Activated naive CD8-positive, alpha-beta T cell treated with anti-CD3 and anti-CD28 coated beads, Interleukin-2, amount 50 U/mL, for 24 hours (primary cell): ENCODE data around the gene NHERF1.

ENCODE experiments used
- ATAC-seq: fragments of 150-1000 bp; cut with Tn5 transposase; one replicate; pipeline ENCODE4 v1.10.0; 2021
- DNase-seq: peaks from one replicate; pipeline ENCODE4 v3.0.0; 2021
- H3K27ac Mint-ChIP-seq: one replicate; pipeline ENCODE4 v1.8.0; 2021; ENCODE audit warnings: mild to moderate bottlenecking, mixed read lengths
- H3K27me3 Mint-ChIP-seq: one replicate; pipeline ENCODE4 v1.8.0; 2021; ENCODE audit warnings: mixed read lengths
- H3K36me3 Mint-ChIP-seq: one replicate; pipeline ENCODE4 v1.8.0; 2021; ENCODE audit warnings: low read depth, mixed read lengths
- H3K4me1 Mint-ChIP-seq: one replicate; pipeline ENCODE4 v1.8.0; 2021; ENCODE audit warnings: mixed read lengths
- H3K4me3 Mint-ChIP-seq: one replicate; pipeline ENCODE4 v1.8.0; 2021; ENCODE audit warnings: mild to moderate bottlenecking, moderate library complexity, mixed read lengths
- H3K9me3 Mint-ChIP-seq: one replicate; pipeline ENCODE4 v1.8.0; 2021; ENCODE audit warnings: mixed read lengths

The NHERF1 gene

DNA sequence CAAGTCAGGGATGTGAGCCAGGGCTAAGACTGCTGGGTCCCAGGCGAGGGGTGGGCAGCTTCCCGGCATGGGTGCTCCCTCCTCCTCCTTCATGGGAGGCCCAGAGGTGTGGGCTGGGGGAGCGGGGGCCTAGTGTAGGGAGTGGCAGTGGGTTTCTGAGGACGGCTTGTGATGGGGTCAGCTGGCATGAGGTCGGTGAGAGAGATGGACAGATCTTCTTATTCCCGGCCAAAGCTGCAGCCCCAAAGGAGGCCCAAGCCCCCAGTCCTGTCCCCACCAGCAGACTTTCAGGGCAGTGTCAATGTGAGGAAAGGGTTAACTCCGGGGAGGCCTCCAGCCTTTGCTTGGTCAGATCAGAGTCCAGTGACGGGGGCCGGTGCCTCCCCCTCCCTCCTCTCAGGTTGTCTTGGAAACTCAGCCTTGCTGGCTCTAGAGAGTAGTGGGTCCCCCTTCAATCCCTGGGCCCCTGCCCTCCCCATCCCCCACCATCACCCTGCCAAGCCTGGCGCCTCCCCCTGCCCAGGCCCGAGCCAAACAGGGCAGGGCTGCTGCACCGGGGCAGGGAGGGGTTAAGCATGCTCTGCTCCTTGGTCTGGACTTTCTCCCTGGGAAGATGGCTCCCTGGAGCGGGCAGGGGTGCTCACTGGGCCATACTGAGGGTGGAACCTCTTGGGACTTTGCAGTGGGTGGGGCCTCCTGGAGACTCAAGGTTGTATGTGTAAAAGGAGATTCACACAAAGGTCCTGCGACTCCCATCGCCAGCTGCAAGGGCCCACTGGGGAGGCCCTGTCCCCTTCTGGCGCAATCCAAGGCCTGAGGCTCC, 15.3 kb downstream of the NHERF1 start:
- peaks cover 19% of the 10 kb centered on the region for H3K36me3 Mint-ChIP-seq
- ATAC-seq = no peak
- no peak overlapping the region for H3K4me3 Mint-ChIP-seq
- H3K27ac Mint-ChIP-seq = no peak overlapping the region
- no peaks in the 10 kb centered on the region for H3K9me3 Mint-ChIP-seq
- DNase-seq = no peak
- peaks cover 26% of the 10 kb centered on the region for H3K4me1 Mint-ChIP-seq
- H3K27me3 Mint-ChIP-seq = no peaks in the 10 kb centered on the region

DNA sequence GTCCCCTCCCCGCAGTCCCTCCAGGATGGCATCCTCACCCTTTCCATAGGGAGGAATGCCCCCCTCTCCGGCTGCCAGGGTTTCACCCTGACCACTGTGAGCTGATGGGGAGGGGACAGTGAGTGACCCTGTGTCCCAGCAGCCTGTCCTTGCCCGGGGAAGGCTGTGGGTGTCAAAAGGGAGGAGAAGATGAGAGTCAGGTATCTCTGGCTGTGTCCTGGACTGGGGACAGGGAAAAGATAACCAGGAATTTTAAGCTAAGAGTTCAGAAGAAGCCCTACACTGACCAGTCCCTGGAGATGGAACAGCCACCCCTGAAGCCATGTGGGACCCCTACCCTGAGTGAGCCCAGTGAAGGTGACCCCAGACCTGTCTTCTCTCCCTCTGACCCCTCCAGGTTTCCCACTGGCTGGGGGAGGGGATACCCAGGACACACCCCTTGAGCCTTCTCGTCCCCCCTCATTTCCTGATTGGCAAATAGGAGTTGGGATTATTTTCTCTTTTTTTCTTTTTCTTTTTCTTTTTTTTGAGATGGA, 16.4 kb downstream of the NHERF1 start:
- H3K4me1 Mint-ChIP-seq = peaks cover 16% of the 10 kb centered on the region
- H3K27me3 Mint-ChIP-seq = no peaks in the 10 kb centered on the region
- no peak for DNase-seq
- H3K27ac Mint-ChIP-seq = no peak overlapping the region
- no peak overlapping the region for H3K4me3 Mint-ChIP-seq
- ATAC-seq = no peak
- peaks cover 22% of the 10 kb centered on the region for H3K36me3 Mint-ChIP-seq
- no peaks in the 10 kb centered on the region for H3K9me3 Mint-ChIP-seq

DNA sequence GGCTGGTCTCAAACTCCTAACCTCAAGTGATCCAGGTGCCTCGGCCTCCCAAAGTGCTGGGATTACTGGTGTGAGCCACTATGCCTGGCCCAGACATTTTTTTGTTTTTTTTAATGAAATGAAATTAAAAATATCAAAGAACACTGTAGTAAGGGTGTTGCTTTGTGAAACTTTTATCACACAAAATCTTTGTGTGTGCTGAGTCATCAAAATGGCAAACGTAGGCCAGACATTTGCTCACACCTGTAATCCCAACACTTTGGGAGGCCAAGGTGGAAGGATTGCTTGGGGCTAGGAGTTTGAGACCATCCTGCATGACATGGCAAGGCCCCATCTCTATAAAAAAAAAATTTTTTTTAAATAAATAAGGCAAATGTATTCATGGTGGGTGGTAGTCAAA, 18.0 kb downstream of the NHERF1 start:
- no peak for DNase-seq
- H3K4me1 Mint-ChIP-seq = peaks cover 11% of the 10 kb centered on the region
- H3K9me3 Mint-ChIP-seq = no peaks in the 10 kb centered on the region
- ATAC-seq = no peak
- H3K36me3 Mint-ChIP-seq = peaks cover 30% of the 10 kb centered on the region
- H3K4me3 Mint-ChIP-seq = no peak overlapping the region
- no peak overlapping the region for H3K27ac Mint-ChIP-seq
- H3K27me3 Mint-ChIP-seq = no peaks in the 10 kb centered on the region

- Mint-ChIP-seq H3K27ac (no peak overlapping the region), H3K4me3 (no peak overlapping the region), H3K9me3 (no peaks in the 10 kb centered on the region), H3K27me3 (no peaks in the 10 kb centered on the region), H3K4me1 (peaks cover 8% of the 10 kb centered on the region), H3K36me3 (peaks cover 30% of the 10 kb centered on the region)
- ATAC-seq (no peak), DNase-seq (no peak)
Observed at GRCh38 chr17:74767111-74767516, 18.7 kb downstream of the NHERF1 start.

GRCh38 chr17:74768069-74768762, 19.8 kb downstream of the NHERF1 start:
- peaks cover 32% of the 10 kb centered on the region for H3K36me3 Mint-ChIP-seq
- no peak for DNase-seq
- no peak for ATAC-seq
- no peak overlapping the region for H3K4me3 Mint-ChIP-seq
- no peaks in the 10 kb centered on the region for H3K27me3 Mint-ChIP-seq
- H3K27ac Mint-ChIP-seq = peak overlapping the region; percentile 47
- H3K4me1 Mint-ChIP-seq = peaks cover 10% of the 10 kb centered on the region
- no peaks in the 10 kb centered on the region for H3K9me3 Mint-ChIP-seq

DNA sequence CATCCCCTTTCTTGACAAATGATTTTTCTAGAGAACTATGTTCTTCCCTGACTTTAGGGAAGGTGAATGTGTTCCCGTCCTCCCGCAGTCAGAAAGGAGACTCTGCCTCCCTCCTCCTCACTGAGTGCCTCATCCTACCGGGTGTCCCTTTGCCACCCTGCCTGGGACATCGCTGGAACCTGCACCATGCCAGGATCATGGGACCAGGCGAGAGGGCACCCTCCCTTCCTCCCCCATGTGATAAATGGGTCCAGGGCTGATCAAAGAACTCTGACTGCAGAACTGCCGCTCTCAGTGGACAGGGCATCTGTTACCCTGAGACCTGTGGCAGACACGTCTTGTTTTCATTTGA, 20.3 kb downstream of the NHERF1 start:
- DNase-seq (no peak), ATAC-seq (no peak)
- H3K9me3 Mint-ChIP-seq = no peaks in the 10 kb centered on the region
- H3K4me3 Mint-ChIP-seq = no peak overlapping the region
- H3K36me3 Mint-ChIP-seq = peaks cover 34% of the 10 kb centered on the region
- H3K27ac Mint-ChIP-seq = peak overlapping the region; percentile 47
- no peaks in the 10 kb centered on the region for H3K27me3 Mint-ChIP-seq
- peaks cover 12% of the 10 kb centered on the region for H3K4me1 Mint-ChIP-seq

- peak overlapping the region; percentile 51 for H3K27ac Mint-ChIP-seq
- H3K36me3 Mint-ChIP-seq = peaks cover 39% of the 10 kb centered on the region
- ATAC-seq (no peak), DNase-seq (no peak)
- H3K4me3 Mint-ChIP-seq = no peak overlapping the region
- H3K27me3 Mint-ChIP-seq = no peaks in the 10 kb centered on the region
- peaks cover 18% of the 10 kb centered on the region for H3K4me1 Mint-ChIP-seq
- no peaks in the 10 kb centered on the region for H3K9me3 Mint-ChIP-seq
Observed at GRCh38 chr17:74769266-74769855, 20.9 kb downstream of the NHERF1 start.

DNA sequence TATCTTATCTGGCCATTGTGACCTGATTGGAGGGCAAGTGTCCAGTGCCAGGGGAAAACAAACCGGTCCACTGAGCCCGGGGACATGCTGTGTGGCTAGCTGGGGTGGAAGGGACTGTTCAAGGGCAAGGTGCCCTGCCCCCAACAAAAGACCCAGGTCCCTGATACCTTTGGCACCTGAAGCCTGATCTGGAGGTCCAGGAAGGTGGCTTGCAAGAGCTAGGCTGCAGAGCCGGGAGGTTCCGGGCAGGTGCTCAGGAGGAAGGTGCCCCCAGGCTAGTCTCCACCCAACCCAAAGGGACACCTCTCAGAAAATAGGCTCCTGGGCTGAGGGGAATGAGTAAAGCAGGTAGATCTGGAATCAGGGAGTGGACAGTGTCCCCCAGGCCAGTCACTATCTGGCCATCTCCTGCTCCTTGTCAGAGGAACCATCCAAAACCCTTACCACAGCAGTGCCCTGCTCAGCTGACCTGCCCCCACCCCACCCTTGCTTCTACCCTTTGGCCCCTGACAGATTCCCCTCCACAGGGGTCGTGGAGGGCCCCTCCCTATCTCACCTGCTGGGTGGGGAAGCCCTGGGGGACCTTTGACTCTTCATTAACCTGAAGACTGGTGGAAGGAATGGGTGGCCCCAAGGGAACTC, 21.5 kb downstream of the NHERF1 start:
- ATAC-seq (peak; percentile 1), DNase-seq (no peak)
- Mint-ChIP-seq H3K4me1 (peaks cover 18% of the 10 kb centered on the region), H3K9me3 (no peaks in the 10 kb centered on the region), H3K4me3 (no peak overlapping the region), H3K27me3 (no peaks in the 10 kb centered on the region), H3K27ac (peak overlapping the region; percentile 56), H3K36me3 (peaks cover 39% of the 10 kb centered on the region)

DNA sequence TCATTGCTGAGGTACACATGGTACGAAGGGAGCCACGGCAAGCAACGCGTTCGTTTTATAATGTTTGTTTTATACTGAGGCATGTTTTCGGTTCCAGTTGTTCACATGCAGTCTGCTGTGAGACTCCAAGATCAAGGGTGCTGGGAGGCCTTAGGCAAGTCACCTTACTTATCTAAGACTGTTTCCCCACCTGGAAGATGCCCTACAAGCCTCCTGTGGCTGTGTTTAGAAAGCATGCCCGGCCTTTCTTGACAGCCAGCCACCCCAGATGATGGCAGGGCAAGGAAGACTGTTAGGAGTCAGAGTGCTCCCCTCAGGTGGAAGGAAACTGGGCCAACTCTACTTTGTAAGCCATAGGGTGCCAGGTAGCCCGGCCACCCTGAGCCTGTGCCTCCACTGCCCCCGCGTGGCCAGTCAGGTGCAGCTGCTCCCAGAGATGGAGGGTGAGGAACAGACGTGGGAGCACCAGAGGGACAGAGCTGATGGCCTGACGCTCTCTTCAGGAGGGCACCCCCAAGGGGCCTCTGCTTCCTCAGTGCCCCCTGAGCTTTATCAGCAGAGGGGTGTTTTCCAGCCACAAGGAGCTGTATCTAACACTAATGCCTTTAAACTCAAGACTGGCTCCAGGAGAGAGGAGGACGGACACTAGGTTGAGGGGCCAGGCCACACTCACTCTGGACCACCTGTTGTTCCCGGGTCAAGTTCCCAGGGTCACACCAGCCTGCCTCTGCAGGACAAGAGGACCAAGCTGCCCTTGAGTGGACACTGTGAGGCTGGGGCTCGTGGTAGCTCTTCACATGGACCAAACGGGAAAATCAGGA, 22.3 kb downstream of the NHERF1 start:
- H3K27me3 Mint-ChIP-seq = no peaks in the 10 kb centered on the region
- no peaks in the 10 kb centered on the region for H3K9me3 Mint-ChIP-seq
- H3K4me3 Mint-ChIP-seq = no peak overlapping the region
- peak; percentile 71 for ATAC-seq
- peaks cover 24% of the 10 kb centered on the region for H3K4me1 Mint-ChIP-seq
- peak; percentile 75 for DNase-seq
- H3K27ac Mint-ChIP-seq = peak overlapping the region; percentile 56
- peaks cover 37% of the 10 kb centered on the region for H3K36me3 Mint-ChIP-seq

- H3K36me3 Mint-ChIP-seq = peaks cover 37% of the 10 kb centered on the region
- H3K9me3 Mint-ChIP-seq = no peaks in the 10 kb centered on the region
- ATAC-seq (no peak), DNase-seq (no peak)
- peaks cover 29% of the 10 kb centered on the region for H3K4me1 Mint-ChIP-seq
- no peak overlapping the region for H3K4me3 Mint-ChIP-seq
- peak overlapping the region; percentile 59 for H3K27ac Mint-ChIP-seq
- no peaks in the 10 kb centered on the region for H3K27me3 Mint-ChIP-seq
Observed at GRCh38 chr17:74771319-74771914, 23.0 kb downstream of the NHERF1 start.

DNA sequence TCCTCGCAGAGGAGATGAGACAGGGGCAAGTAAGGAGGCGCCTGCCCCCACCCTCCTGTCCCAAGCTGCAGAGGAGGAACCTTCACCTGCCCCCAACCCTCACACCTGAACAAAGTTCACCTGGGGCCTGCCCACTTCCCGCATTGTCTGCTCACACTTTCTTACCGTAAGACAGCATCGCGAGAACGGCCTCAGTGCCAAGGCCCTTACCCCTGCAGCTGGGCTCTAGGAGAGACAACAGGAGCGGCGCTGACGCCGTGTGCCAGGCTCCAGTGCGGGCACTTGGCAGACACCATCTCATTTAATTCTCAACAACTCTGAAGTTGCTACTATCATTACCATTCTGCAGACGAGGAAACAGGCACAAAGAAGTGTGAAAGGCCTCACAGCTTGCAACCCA, 23.6 kb downstream of the NHERF1 start:
- H3K27me3 Mint-ChIP-seq = no peaks in the 10 kb centered on the region
- DNase-seq = no peak
- H3K36me3 Mint-ChIP-seq = peaks cover 35% of the 10 kb centered on the region
- peak overlapping the region; percentile 88 for H3K27ac Mint-ChIP-seq
- H3K4me1 Mint-ChIP-seq = peaks cover 34% of the 10 kb centered on the region
- no peaks in the 10 kb centered on the region for H3K9me3 Mint-ChIP-seq
- no peak for ATAC-seq
- H3K4me3 Mint-ChIP-seq = no peak overlapping the region

DNA sequence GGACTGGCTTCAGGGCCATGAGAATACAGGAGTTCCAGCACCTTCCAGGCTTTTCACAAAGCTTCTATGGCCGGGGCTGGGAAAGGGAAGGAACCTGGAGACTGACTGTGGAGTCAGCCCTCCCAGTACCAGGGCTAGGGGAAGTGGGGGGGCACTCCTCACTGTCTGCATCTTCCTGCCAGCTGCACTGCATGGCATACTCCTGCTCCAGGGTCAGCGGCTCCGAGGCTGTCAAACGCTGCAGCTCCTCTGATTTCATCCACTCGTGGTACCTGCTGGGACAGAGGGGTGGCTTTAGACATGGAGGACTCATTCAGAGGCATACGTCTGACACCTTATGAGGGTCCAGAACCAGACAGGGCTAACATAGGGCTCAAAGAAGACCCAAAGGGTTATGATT, 25.0 kb downstream of the NHERF1 start:
- Mint-ChIP-seq H3K27ac (peak overlapping the region; percentile 88), H3K27me3 (no peaks in the 10 kb centered on the region), H3K36me3 (peaks cover 31% of the 10 kb centered on the region), H3K9me3 (no peaks in the 10 kb centered on the region), H3K4me1 (peaks cover 42% of the 10 kb centered on the region), H3K4me3 (no peak overlapping the region)
- DNase-seq (no peak), ATAC-seq (no peak)

- Mint-ChIP-seq H3K27me3 (no peaks in the 10 kb centered on the region), H3K9me3 (no peaks in the 10 kb centered on the region), H3K36me3 (peaks cover 26% of the 10 kb centered on the region), H3K4me3 (peak overlapping the region; percentile 74), H3K4me1 (peaks cover 44% of the 10 kb centered on the region), H3K27ac (peak overlapping the region; percentile 88)
- DNase-seq (no peak), ATAC-seq (no peak)
Observed at GRCh38 chr17:74773871-74774286, 25.5 kb downstream of the NHERF1 start.
